H9 (cell line): Measurements from ENCODE around the gene GATAD2B. TPM values are rescaled to one million over a fixed set of nuclear protein-coding genes. Genes with fewer than 3 reads are reported as not detected.

ENCODE experiments used
- DNase-seq: peaks from one replicate; pipeline ENCODE4 v3.0.0-alpha.2; 2017
- H2AFZ ChIP-seq: one replicate; pipeline ENCODE4 v1.6.1; 2013; ENCODE audit warnings: mild to moderate bottlenecking, low read length, control low read depth, moderate library complexity
- H2AK5ac ChIP-seq: 2 replicates; pipeline ENCODE4 v1.6.1; 2013; ENCODE audit warnings: low read length, control low read depth, mixed read lengths; ENCODE audit not compliant: insufficient read length
- H2BK120ac ChIP-seq: one replicate; pipeline ENCODE4 v1.6.1; 2013; ENCODE audit warnings: low read depth, mild to moderate bottlenecking, low read length, control low read depth, inconsistent platforms; ENCODE audit not compliant: poor library complexity, severe bottlenecking
- H2BK12ac ChIP-seq: 2 replicates; pipeline ENCODE4 v1.6.1; 2013; ENCODE audit warnings: low read length, control low read depth, mixed read lengths, low read depth; ENCODE audit not compliant: insufficient read length
- H2BK15ac ChIP-seq: 2 replicates; pipeline ENCODE4 v1.6.1; 2013; ENCODE audit warnings: low read depth, low read length, control low read depth
- H2BK20ac ChIP-seq: one replicate; pipeline ENCODE4 v1.6.1; 2013; ENCODE audit warnings: low read depth, mild to moderate bottlenecking, low read length, control low read depth, inconsistent platforms; ENCODE audit not compliant: poor library complexity, severe bottlenecking
- H2BK5ac ChIP-seq: 2 replicates; pipeline ENCODE4 v1.6.1; 2013; ENCODE audit warnings: low read length, control low read depth, mixed read lengths; ENCODE audit not compliant: insufficient read length
- H3K14ac ChIP-seq: 2 replicates; pipeline ENCODE4 v1.6.1; 2013; ENCODE audit warnings: low read length, control low read depth; ENCODE audit not compliant: insufficient read depth
- H3K18ac ChIP-seq: 2 replicates; pipeline ENCODE4 v1.6.1; 2013; ENCODE audit warnings: low read depth, mild to moderate bottlenecking, mixed read lengths, low read length, control low read depth; ENCODE audit not compliant: insufficient read length
- H3K23ac ChIP-seq: 2 replicates; pipeline ENCODE4 v1.6.1; 2013; ENCODE audit warnings: low read length, control low read depth, mixed read lengths, low read depth; ENCODE audit not compliant: insufficient read length
- H3K23me2 ChIP-seq: 2 replicates; pipeline ENCODE4 v1.6.1; 2013; ENCODE audit warnings: low read depth, mild to moderate bottlenecking, mixed read lengths, low read length, control low read depth; ENCODE audit not compliant: insufficient read length, poor library complexity, severe bottlenecking
- H3K27ac ChIP-seq: 2 replicates; pipeline ENCODE4 v1.5.1; 2013; ENCODE audit warnings: low read length, control low read depth, mixed read lengths, low read depth; ENCODE audit not compliant: insufficient read length
- H3K27me3 ChIP-seq: 2 replicates; pipeline ENCODE4 v1.6.1; 2013; ENCODE audit warnings: low read length, control low read depth, inconsistent platforms; ENCODE audit not compliant: insufficient read depth
- H3K4ac ChIP-seq: 2 replicates; pipeline ENCODE4 v1.6.1; 2013; ENCODE audit warnings: low read depth, mild to moderate bottlenecking, control low read depth, inconsistent platforms, low read length, moderate library complexity
- H3K4me1 ChIP-seq: 2 replicates; pipeline ENCODE4 v1.6.1; 2013; ENCODE audit warnings: low read length, control low read depth, inconsistent platforms; ENCODE audit not compliant: insufficient read depth
- H3K4me2 ChIP-seq: 2 replicates; pipeline ENCODE4 v1.6.1; 2013; ENCODE audit warnings: low read length, control low read depth, mixed read lengths; ENCODE audit not compliant: insufficient read length, insufficient read depth
- H3K56ac ChIP-seq: 2 replicates; pipeline ENCODE4 v1.6.1; 2013; ENCODE audit warnings: low read depth, mild to moderate bottlenecking, mixed read lengths, low read length, control low read depth; ENCODE audit not compliant: insufficient read length
- H3K79me1 ChIP-seq: 2 replicates; pipeline ENCODE4 v1.6.1; 2013; ENCODE audit warnings: low read depth, mild to moderate bottlenecking, moderate library complexity, low read length, control low read depth, inconsistent platforms; ENCODE audit not compliant: insufficient read depth, poor library complexity, severe bottlenecking
- H3K79me2 ChIP-seq: 2 replicates; pipeline ENCODE4 v1.6.1; 2013; ENCODE audit warnings: low read length, control low read depth, inconsistent platforms; ENCODE audit not compliant: insufficient read depth
- H3K9ac ChIP-seq: 2 replicates; pipeline ENCODE4 v1.6.1; 2013; ENCODE audit warnings: low read length, control low read depth, mixed read lengths; ENCODE audit not compliant: insufficient read length; ENCODE audit errors: extremely low read depth
- H3K9me3 ChIP-seq: one replicate; pipeline ENCODE4 v1.6.1; 2013; ENCODE audit warnings: low read depth, low read length, inconsistent platforms; ENCODE audit not compliant: control insufficient read depth
- H3T11ph ChIP-seq: one replicate; pipeline ENCODE4 v1.6.1; 2013; ENCODE audit warnings: mild to moderate bottlenecking, low read length, control low read depth, inconsistent platforms
- H4K20me1 ChIP-seq: one replicate; pipeline ENCODE4 v1.6.1; 2013; ENCODE audit not compliant: control insufficient read depth, insufficient read length, insufficient read depth
- H4K5ac ChIP-seq: 2 replicates; pipeline ENCODE4 v1.6.1; 2013; ENCODE audit warnings: low read depth, mild to moderate bottlenecking, mixed read lengths, low read length, control low read depth; ENCODE audit not compliant: insufficient read length
- H4K8ac ChIP-seq: replicated peaks from 2 replicates; pipeline ENCODE4 v1.6.1; 2013; ENCODE audit warnings: low read length, control low read depth, mixed read lengths, low read depth; ENCODE audit not compliant: insufficient read length
- H4K91ac ChIP-seq: 2 replicates; pipeline ENCODE4 v1.6.1; 2013; ENCODE audit warnings: low read depth, mild to moderate bottlenecking, moderate library complexity, mixed read lengths, low read length, control low read depth; ENCODE audit not compliant: insufficient read length
- H3K27ac Mint-ChIP-seq, 3 experiments: 2 replicates in 2 of 3; 3 replicates in 1 of 3; pipeline ENCODE4 v1.8.0; 2020 to 2021; ENCODE audit warnings: mixed read lengths in 3 of 3, mild to moderate bottlenecking in 1 of 3, moderate library complexity in 1 of 3
- H3K27me3 Mint-ChIP-seq: 2 replicates; pipeline ENCODE4 v1.8.0; 2021; ENCODE audit warnings: low read depth, mild to moderate bottlenecking, moderate library complexity, mixed read lengths
- H3K36me3 Mint-ChIP-seq, 3 experiments: 2 replicates in 2 of 3; 3 replicates in 1 of 3; pipeline ENCODE4 v1.8.0; 2020 to 2021; ENCODE audit warnings: low read depth in 3 of 3, mixed read lengths in 3 of 3; ENCODE audit not compliant: insufficient read depth in 1 of 3
- H3K4me1 Mint-ChIP-seq, 2 experiments: 2 replicates each; pipeline ENCODE4 v1.8.0; 2020; ENCODE audit warnings: mixed read lengths in 2 of 2
- H3K4me3 Mint-ChIP-seq, 2 experiments: 2 replicates in 1 of 2; 3 replicates in 1 of 2; pipeline ENCODE4 v1.8.0; 2020 to 2021; ENCODE audit warnings: mild to moderate bottlenecking in 2 of 2, mixed read lengths in 2 of 2, moderate library complexity in 1 of 2
- H3K9me3 Mint-ChIP-seq, 2 experiments: 2 replicates in 1 of 2; 3 replicates in 1 of 2; pipeline ENCODE4 v1.8.0; 2020; ENCODE audit warnings: mild to moderate bottlenecking in 2 of 2, mixed read lengths in 2 of 2, moderate library complexity in 1 of 2
- WGBS: extraction: QIAGEN DNeasy Blood & Tissue Kit; methylation state at CpG from one replicate; pipeline ENCODE4 v1.1.7; 2013; ENCODE audit warnings: missing lambda C conversion rate, low lambda C conversion rate, mixed read lengths; ENCODE audit not compliant: insufficient read length; ENCODE audit errors: extremely low coverage; 5-methylcytosine and 5-hydroxymethylcytosine counted together
- total RNA-seq: library from RNA; stranded (reverse); gene quantifications from 2 replicates; pipeline ENCODE4 v1.2.1, GENCODE V29; 2021
- TF ChIP-seq, protein P1 (sequence below): fragments of 200-600 bp; sonication (generic); conservative IDR thresholded peaks from 3 replicates; pipeline ENCODE4 v1.8.0; 2021; ENCODE audit warnings: antibody characterized with exemption, mild to moderate bottlenecking

GATAD2B gene
- total RNA-seq, 1 experiment from 2014 or later: 44.1 TPM

DNA sequence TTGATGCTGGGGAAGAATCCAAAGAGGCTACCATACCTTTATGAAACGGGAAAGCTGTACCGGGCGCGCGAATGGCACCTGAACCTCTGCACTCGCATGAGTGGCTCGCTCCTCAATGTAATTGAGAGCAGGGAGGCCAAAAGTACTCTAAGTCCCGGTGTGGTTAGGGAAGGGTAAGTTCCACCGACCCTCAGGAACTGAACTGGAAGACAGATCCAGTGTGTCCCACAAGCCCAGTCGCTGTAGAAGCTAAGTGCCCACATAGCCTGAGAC, 1.0 kb downstream of the GATAD2B start:
- Histone ChIP-seq H3K23ac (no peak overlapping the region), H3K14ac (no peak overlapping the region), H3K4me2 (peak overlapping the region; percentile 99), H4K8ac (no peak overlapping the region), H3T11ph (no peak overlapping the region), H4K20me1 (peaks cover 4% of the 10 kb centered on the region), H2BK5ac (no peak overlapping the region), H4K91ac (no peak overlapping the region), H2AK5ac (no peak overlapping the region), H2AFZ (no peak overlapping the region), H3K79me2 (peaks cover 33% of the 10 kb centered on the region; the same call in 1 of the 2 replicates), H3K18ac (no peak overlapping the region), H2BK15ac (no peak overlapping the region), H3K27me3 (no peaks in the 10 kb centered on the region), H2BK120ac (no peak overlapping the region), H3K56ac (no peak overlapping the region), H3K4me1 (no peaks in the 10 kb centered on the region; the same call in 1 of the 2 replicates), H4K5ac (no peak overlapping the region), H2BK20ac (no peak overlapping the region), H2BK12ac (no peak overlapping the region), H3K9me3 (no peaks in the 10 kb centered on the region), H3K23me2 (peaks cover 14% of the 10 kb centered on the region), H3K4ac (no peak overlapping the region), H3K79me1 (no peaks in the 10 kb centered on the region), H3K27ac (no peak overlapping the region), H3K9ac (peak overlapping the region; percentile 88)
- Mint-ChIP-seq H3K4me1 (peaks cover 24% of the 10 kb centered on the region in 2 experiments), H3K27ac (peak overlapping the region; percentile 93 to 94 (median 94); a peak in 6 of 7 replicates), H3K27me3 (no peaks in the 10 kb centered on the region), H3K9me3 (no peaks in the 10 kb centered on the region), H3K36me3 (peaks cover 1 to 5% (median 4%) of the 10 kb centered on the region in 3 experiments; a peak in 3 of 7 replicates), H3K4me3 (peak overlapping the region; percentile 89 to 94)
- TF ChIP-seq, protein P1, sequence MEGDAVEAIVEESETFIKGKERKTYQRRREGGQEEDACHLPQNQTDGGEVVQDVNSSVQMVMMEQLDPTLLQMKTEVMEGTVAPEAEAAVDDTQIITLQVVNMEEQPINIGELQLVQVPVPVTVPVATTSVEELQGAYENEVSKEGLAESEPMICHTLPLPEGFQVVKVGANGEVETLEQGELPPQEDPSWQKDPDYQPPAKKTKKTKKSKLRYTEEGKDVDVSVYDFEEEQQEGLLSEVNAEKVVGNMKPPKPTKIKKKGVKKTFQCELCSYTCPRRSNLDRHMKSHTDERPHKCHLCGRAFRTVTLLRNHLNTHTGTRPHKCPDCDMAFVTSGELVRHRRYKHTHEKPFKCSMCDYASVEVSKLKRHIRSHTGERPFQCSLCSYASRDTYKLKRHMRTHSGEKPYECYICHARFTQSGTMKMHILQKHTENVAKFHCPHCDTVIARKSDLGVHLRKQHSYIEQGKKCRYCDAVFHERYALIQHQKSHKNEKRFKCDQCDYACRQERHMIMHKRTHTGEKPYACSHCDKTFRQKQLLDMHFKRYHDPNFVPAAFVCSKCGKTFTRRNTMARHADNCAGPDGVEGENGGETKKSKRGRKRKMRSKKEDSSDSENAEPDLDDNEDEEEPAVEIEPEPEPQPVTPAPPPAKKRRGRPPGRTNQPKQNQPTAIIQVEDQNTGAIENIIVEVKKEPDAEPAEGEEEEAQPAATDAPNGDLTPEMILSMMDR: no peak
- no CpG with 5 or more reads among the region's 10 CpGs for WGBS
- no peak for DNase-seq
